Spleen (tissue), 7 donors: Measurements from ENCODE around the gene CHMP4A.

Experiments
- CTCF ChIP-seq, 11 experiments: fragments of 200-600 bp in 7 of 11; fragments of 450-650 bp in 4 of 11; sonication (generic) in 4 of 11; IDR thresholded peaks in 8 of 11; conservative IDR thresholded peaks in 3 of 11; 1 replicate in 7 of 11; 2 replicates in 4 of 11; pipeline versions ENCODE4 v1.4.0 to v1.8.0; 2016 to 2021; ENCODE audit warnings: antibody characterized with exemption in 11 of 11, inconsistent platforms in 4 of 11, mild to moderate bottlenecking in 1 of 11
- POLR2A ChIP-seq, 3 donors: fragments of 450-650 bp; IDR thresholded peaks; one replicate each; pipeline ENCODE4 v1.5.1; 2017; ENCODE audit warnings: antibody characterized with exemption in 3 of 3, mild to moderate bottlenecking in 1 of 3
- POLR2AphosphoS5 ChIP-seq, 3 donors: sonication (generic); formaldehyde crosslinking; IDR thresholded peaks; one replicate each; pipeline ENCODE4 v1.5.1; 2017; ENCODE audit warnings: antibody characterized with exemption in 3 of 3
- donor health status: DM: no; HTN: no; CAD: no; lungs with moderate emphysema.
- donor health status: DM: no; HTN: no; CAD: no.
- donor health status: DM: no; HTN: no; CAD: no.

DNA sequence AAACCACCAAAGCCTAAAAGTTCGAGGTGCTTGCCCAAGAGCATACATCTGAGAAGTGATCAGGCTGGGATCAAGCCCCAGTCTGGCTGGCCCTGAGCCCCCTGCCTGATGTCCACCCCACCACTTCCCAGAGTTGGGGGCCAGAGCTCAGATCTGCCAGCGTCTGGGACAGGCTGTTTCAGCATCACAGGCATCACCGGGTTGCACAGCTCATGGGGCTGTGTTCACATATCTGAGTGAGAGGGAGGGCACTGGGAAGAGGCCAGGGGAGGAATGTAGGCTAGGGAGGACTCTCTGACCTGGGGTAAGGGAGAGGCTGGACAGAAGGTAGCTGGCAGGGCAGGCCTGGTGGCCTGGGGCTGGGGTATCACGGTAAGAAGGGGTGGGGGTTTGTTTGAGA, 43.7 kb upstream of the CHMP4A start:
- TF ChIP-seq CTCF (IDR thresholded peaks at IDR 0.05 in 8 of 11, conservative IDR thresholded peaks at IDR 0.05 in 3 of 11) (no peak), POLR2A (IDR thresholded peaks at IDR 0.05) (no peak), POLR2AphosphoS5 (IDR thresholded peaks at IDR 0.05) (no peak)
